GM18517 (cell line): Measurements from ENCODE around the gene KLK4.

Experiments used
- ATAC-seq: cut with Tn5 transposase; IDR thresholded peaks from one replicate; pipeline ENCODE4 v1.9.1; 2021; ENCODE audit warnings: mild to moderate bottlenecking, moderate library complexity; ENCODE audit not compliant: unreplicated experiment

KLK4 gene

GRCh38 chr19:50889638-50890037 lies 21.6 kb downstream of the KLK4 start:
- no peak for ATAC-seq

- ATAC-seq: no peak
Observed at GRCh38 chr19:50882188-50882587, 29.0 kb downstream of the KLK4 start.

GRCh38 chr19:50880241-50880640 lies 31.0 kb downstream of the KLK4 start:
- ATAC-seq: no peak

GRCh38 chr19:50878851-50879250 lies 32.3 kb downstream of the KLK4 start:
- no peak for ATAC-seq

- no peak for ATAC-seq
Observed at GRCh38 chr19:50877338-50877737, 33.9 kb downstream of the KLK4 start.

GRCh38 chr19:50876456-50876855 lies 34.7 kb downstream of the KLK4 start:
- ATAC-seq: no peak

GRCh38 chr19:50875795-50876422 lies 35.3 kb downstream of the KLK4 start:
- no peak for ATAC-seq

- no peak for ATAC-seq
Observed at GRCh38 chr19:50874211-50874610, 37.0 kb downstream of the KLK4 start.

- no peak for ATAC-seq
Observed at GRCh38 chr19:50873056-50873455, 38.1 kb downstream of the KLK4 start, which contains the start of gene KLK2. KLK2 (plus strand) TSS chr19:50873439; CDS start chr19:50873474, 35 bp downstream.

GRCh38 chr19:50870417-50871089 lies 40.6 kb downstream of the KLK4 start:
- no peak for ATAC-seq

- ATAC-seq: no peak
Observed at GRCh38 chr19:50869479-50869878, 41.7 kb downstream of the KLK4 start.

- ATAC-seq: no peak
Observed at GRCh38 chr19:50861496-50862286, 49.5 kb downstream of the KLK4 start.

GRCh38 chr19:50861010-50861409 lies 50.2 kb downstream of the KLK4 start:
- no peak for ATAC-seq

- ATAC-seq: no peak
Observed at GRCh38 chr19:50859849-50860248, 51.3 kb downstream of the KLK4 start.

GRCh38 chr19:50858886-50859285 lies 52.3 kb downstream of the KLK4 start:
- no peak for ATAC-seq

GRCh38 chr19:50857366-50857765 lies 53.8 kb downstream of the KLK4 start:
- ATAC-seq: no peak
